PFSK-1 (cell line): ENCODE results near the gene METTL16.

Source experiments
- POLR2AphosphoS5 ChIP-seq: IDR thresholded peaks from 2 replicates; pipeline ENCODE4 v1.6.1; 2012; ENCODE audit warnings: low read depth, mild to moderate bottlenecking, control low read depth, low read length, moderate library complexity
- TAF1 ChIP-seq: IDR thresholded peaks from 2 replicates; pipeline ENCODE4 v1.6.1; 2012; ENCODE audit warnings: low read length, control low read depth, borderline replicate concordance; ENCODE audit not compliant: insufficient read depth

DNA sequence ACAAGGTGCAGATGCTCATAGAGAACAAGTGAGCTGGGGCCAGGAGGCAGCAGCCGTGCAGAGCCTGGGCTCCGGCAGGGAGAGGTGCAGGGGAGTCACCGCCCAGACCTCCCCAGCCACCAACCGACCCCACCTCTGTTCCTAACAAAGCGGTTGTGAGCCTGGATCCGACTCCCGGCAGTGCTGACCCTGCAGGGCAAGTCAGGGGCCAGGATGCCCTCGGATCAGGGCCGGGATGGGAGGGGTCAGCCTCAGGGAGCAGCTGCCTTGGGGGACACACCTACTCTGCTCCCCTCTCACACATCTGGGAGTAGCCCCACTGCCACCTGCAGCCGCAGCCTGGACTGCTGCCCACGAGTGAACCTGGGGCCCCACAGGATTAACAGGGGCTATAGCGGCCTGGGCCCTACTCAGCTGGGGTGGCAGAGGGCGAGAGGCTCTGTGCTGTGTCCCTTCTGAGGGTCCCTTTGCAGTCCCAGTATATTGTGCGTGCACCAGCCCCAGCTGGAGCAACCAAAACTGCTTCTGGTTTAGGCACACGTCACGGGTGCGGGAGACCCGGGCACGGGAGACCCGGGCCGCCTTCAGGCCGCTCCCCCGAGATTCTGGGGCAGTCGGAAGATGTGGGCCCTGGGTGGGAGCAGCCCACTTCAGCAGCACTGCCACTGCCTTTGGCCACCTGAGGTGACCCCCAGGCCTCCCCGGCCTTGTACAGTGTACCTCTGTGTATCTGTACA is 132.0 kb downstream of the METTL16 start:
- TF ChIP-seq TAF1 (no peak), POLR2AphosphoS5 (0 out of 2 replicates have a peak, but pooled peaks have one; percentile 22)
